Tibial artery (tissue), 4 donors: ENCODE results near the gene EVC2.
"Not testable (repeated sequence)": the region's sequence is repeated elsewhere in the genome, so short reads cannot be mapped to it uniquely, and the experiment has no call there.

Experiments used
- DNase-seq, 2 donors: peaks; one replicate each; pipeline ENCODE4 v3.0.0-alpha.2; 2019
- H3K27ac ChIP-seq, 2 donors: fragments of 200-600 bp; sonication (generic) in 1 of 2; 1 replicate in 1 of 2; 2 replicates in 1 of 2; pipeline ENCODE4 v1.5.1; 2018 to 2019; ENCODE audit warnings: mild to moderate bottlenecking in 1 of 2
- H3K27me3 ChIP-seq, 2 donors: fragments of 200-600 bp; sonication (generic) in 1 of 2; one replicate each; pipeline versions ENCODE4 v1.5.1 to v1.6.0; 2016 to 2019
- H3K36me3 ChIP-seq, 3 donors: fragments of 200-600 bp; sonication (generic) in 2 of 3; one replicate each; pipeline ENCODE4 v1.5.1; 2016 to 2019; ENCODE audit warnings: mild to moderate bottlenecking in 2 of 3
- H3K4me1 ChIP-seq, 4 donors: fragments of 200-600 bp; sonication (generic) in 2 of 4; 1 replicate in 3 of 4; 2 replicates in 1 of 4; pipeline ENCODE4 v1.5.1; 2016 to 2019
- H3K4me3 ChIP-seq, 2 donors: fragments of 200-600 bp; sonication (generic) in 1 of 2; 1 replicate in 1 of 2; 2 replicates in 1 of 2; pipeline ENCODE4 v1.5.1; 2018 to 2019; ENCODE audit warnings: mild to moderate bottlenecking in 2 of 2
- H3K9me3 ChIP-seq, 3 donors: fragments of 200-600 bp; sonication (generic) in 1 of 3; one replicate each; pipeline ENCODE4 v1.5.1; 2016 to 2019
- CTCF ChIP-seq, 2 experiments: fragments of 200-600 bp in 1 of 2; fragments of 450-650 bp in 1 of 2; IDR thresholded peaks; one replicate each; pipeline ENCODE4 v1.5.1; 2017 to 2019; ENCODE audit warnings: antibody characterized with exemption in 2 of 2, mild to moderate bottlenecking in 1 of 2, moderate library complexity in 1 of 2
- intact Hi-C: fragments of 100-400 bp; cut with DNase I; formaldehyde crosslinking; loops from one replicate; pipeline ENCODE4 v1.15.0; 2023; ENCODE audit warnings: low total_unique reads

Gene EVC2

GRCh38 chr4:5730436-5730835 is 22.1 kb upstream of the EVC2 start:
- H3K36me3 ChIP-seq, result peaks cover 47 to 74% (median 66%) of the 10 kb centered on the region in 3 donors
- no peak for DNase-seq
- no peak overlapping the region for H3K4me3 ChIP-seq
- no peak for TF ChIP-seq CTCF (IDR thresholded peaks at IDR 0.05)
- no peaks in the 10 kb centered on the region for H3K9me3 ChIP-seq
- intact Hi-C loops, result no loop called here
- H3K27ac ChIP-seq, result no peak overlapping the region
- no peaks in the 10 kb centered on the region for H3K4me1 ChIP-seq
- no peaks in the 10 kb centered on the region for H3K27me3 ChIP-seq

GRCh38 chr4:5728412-5728811 is 20.1 kb upstream of the EVC2 start:
- H3K4me1 ChIP-seq, H3K9me3 ChIP-seq, DNase-seq, H3K27me3 ChIP-seq, H3K4me3 ChIP-seq, H3K27ac ChIP-seq, intact Hi-C loops: not testable (repeated sequence)
- peaks cover 36 to 73% (median 61%) of the 10 kb centered on the region in 3 donors for H3K36me3 ChIP-seq

GRCh38 chr4:5724377-5724776 is 16.0 kb upstream of the EVC2 start:
- H3K9me3 ChIP-seq, result no peaks in the 10 kb centered on the region
- DNase-seq, result no peak
- intact Hi-C loops, result no loop called here

GRCh38 chr4:5722328-5722727 is 14.0 kb upstream of the EVC2 start:
- H3K4me1 ChIP-seq, result no peaks in the 10 kb centered on the region
- H3K4me3 ChIP-seq, result no peak overlapping the region
- peaks cover 9 to 71% (median 31%) of the 10 kb centered on the region in 3 donors for H3K36me3 ChIP-seq
- no peak for DNase-seq
- H3K9me3 ChIP-seq, result no peaks in the 10 kb centered on the region
- H3K27me3 ChIP-seq, result no peaks in the 10 kb centered on the region
- intact Hi-C loops, result no loop called here
- no peak overlapping the region for H3K27ac ChIP-seq
- TF ChIP-seq CTCF (IDR thresholded peaks at IDR 0.05), result no peak

More at GRCh38 chr4:5724377-5724776, 16.0 kb upstream of the EVC2 start:
- TF ChIP-seq CTCF (IDR thresholded peaks at IDR 0.05), result no peak
- no peak overlapping the region for H3K27ac ChIP-seq
- H3K36me3 ChIP-seq, result peaks cover 14 to 70% (median 33%) of the 10 kb centered on the region in 3 donors
- no peaks in the 10 kb centered on the region for H3K27me3 ChIP-seq
- H3K4me3 ChIP-seq, result no peak overlapping the region
- H3K4me1 ChIP-seq, result no peaks in the 10 kb centered on the region

- no peak for TF ChIP-seq CTCF (IDR thresholded peaks at IDR 0.05)
Observed at GRCh38 chr4:5721923-5722322, 13.6 kb upstream of the EVC2 start.

GRCh38 chr4:5720980-5721379 is 12.6 kb upstream of the EVC2 start:
- Histone ChIP-seq H3K27ac (no peak overlapping the region), H3K9me3 (no peaks in the 10 kb centered on the region), H3K27me3 (no peaks in the 10 kb centered on the region), H3K4me1 (no peaks in the 10 kb centered on the region), H3K4me3 (no peak overlapping the region), H3K36me3 (peaks cover 9 to 68% (median 31%) of the 10 kb centered on the region in 3 donors)
- intact Hi-C loops, result no loop called here
- DNase-seq, result no peak
- no peak for TF ChIP-seq CTCF (IDR thresholded peaks at IDR 0.05)

More at GRCh38 chr4:5721923-5722322, 13.6 kb upstream of the EVC2 start:
- H3K4me3 ChIP-seq, result no peak overlapping the region
- DNase-seq, result no peak
- H3K36me3 ChIP-seq, result peaks cover 9 to 71% (median 31%) of the 10 kb centered on the region in 3 donors
- no peaks in the 10 kb centered on the region for H3K27me3 ChIP-seq
- H3K9me3 ChIP-seq, result no peaks in the 10 kb centered on the region
- H3K4me1 ChIP-seq, result no peaks in the 10 kb centered on the region
- H3K27ac ChIP-seq, result no peak overlapping the region
- intact Hi-C loops, result no loop called here
